ENCODE results near the gene ACSBG1.
"Not testable (repeated sequence)": the region's sequence is repeated elsewhere in the genome, so short reads cannot be mapped to it uniquely, and the experiment has no call there.

ACSBG1 gene

DNA sequence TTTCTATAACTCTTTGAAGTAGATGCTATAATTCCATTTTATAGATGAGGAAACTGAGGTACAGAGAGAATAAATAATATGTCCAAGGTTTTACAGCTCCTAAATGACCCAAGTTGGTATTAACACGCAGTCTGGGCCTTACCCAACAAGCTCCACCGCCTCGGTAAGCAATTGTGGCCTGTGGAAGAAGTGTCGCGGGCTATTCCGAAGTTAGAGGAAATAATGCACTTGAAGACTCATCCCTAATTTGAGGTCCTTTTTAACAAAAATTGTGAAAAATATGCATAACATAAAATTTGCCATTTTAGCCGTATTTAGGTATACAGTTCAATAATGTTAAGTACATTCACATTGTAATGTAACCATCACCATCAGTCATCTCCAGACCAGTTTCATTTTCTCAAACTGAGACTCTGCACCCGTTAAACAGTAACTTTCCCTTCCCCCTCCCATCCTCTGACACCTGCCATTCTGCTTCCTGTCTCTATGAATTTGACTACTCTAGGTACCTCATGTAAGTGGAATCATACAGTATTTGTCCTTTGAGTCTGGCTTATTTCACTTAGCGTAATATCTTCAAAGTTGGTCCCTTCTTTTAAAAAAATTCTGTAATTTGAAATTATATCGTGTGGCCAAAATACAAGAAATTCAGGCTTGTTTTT, 67.0 kb downstream of the ACSBG1 start:
- no peak for DNase-seq (ENCODE audit: low spot score)

DNA sequence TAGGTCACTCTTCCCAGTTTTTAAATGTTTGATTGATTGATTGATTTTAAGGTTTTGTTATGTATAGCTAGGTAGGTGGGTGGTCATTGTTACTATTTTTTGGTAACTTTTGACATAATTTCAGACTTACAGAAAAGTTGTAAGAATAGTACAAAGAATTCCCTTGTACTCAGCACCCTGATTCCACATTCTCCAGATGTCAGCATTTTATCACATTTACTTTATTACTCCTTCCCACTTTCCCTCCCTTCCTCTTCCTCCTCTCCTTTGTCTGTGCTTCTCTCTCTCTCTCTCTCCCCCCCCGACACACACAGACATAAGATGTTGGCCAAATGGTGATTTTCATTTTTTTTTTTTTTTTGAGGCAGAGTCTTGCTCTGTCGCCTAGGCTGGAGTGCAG, 70.4 kb downstream of the ACSBG1 start:
- no peak for DNase-seq (ENCODE audit: low spot score)

DNA sequence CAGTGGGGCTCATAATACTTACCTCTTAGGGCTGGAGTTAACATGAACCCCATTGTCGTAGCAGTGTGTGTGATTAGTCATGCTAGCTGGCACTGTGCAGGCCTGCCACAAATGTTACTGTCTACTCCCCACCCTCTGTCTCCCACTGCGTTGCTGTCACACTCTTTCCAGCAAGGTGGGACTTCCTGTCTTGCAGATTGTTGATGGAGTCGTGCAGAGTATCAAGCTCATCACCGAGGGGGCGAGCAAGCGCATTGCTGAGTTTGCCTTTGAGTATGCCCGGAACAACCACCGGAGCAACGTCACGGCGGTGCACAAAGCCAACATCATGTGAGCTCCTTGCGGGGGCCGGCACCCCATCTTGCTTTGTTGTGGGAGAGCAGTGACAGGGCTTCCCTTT, 72.3 kb downstream of the ACSBG1 start:
- no peak for DNase-seq (ENCODE audit: low spot score)

DNA sequence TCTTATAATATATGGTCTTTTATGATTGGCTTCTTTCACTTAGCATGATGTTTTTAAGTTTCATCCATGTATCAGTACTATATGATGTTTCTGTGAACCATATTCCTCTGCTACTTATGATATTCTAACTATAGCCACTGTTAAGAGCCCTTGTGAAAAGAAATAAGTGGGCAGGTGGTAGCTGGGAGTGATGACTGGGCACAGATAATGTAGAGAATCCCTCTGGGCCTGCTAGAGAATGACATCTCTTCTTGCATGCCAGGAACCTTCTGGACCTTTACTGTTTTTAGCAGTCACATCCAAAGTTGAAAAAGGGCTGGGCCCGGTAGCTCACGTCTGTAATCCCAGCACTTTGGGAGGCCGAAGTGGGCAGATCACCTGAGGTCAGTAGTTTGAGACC, 75.0 kb downstream of the ACSBG1 start:
- no peak for DNase-seq (ENCODE audit: low spot score)

DNA sequence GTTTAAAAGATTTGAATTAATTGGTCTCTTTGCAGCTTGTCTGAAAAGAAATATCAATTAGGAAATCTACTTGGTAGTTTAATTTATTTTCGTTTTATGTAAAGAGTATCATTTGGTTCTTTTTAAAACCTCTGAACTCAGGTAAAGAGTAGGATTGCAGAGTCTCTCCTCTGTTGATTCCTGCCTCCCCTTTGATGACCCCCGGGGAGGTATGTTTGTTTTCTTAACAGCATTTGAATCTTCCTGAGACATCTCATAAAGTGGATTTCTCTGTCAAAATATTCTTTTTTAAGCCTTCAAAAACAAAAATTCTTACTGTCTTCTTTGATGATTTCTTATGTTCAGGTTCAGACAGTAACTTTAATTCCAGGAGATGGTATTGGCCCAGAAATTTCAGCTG, 77.2 kb downstream of the ACSBG1 start:
- DNase-seq (ENCODE audit: low spot score): no peak

DNA sequence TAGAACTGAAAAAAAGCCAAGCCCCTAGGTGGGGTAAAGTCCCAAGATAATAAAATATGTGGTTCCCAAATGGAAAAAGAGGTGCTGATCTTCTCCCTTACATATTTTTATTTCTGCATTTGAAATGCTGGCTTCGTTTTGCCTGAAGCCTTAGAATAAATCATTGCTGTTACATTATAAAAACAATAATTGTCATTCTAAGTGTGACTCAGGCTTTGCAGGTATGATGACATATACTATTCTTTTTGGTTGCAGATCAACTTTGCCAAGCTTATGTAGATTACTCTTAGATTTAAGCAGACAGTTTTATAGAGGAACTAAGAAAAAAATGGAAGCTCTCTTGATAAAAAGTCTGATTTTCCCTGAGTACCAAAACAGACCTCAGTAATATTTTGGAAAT, 77.7 kb downstream of the ACSBG1 start:
- DNase-seq (ENCODE audit: low spot score): no peak

DNA sequence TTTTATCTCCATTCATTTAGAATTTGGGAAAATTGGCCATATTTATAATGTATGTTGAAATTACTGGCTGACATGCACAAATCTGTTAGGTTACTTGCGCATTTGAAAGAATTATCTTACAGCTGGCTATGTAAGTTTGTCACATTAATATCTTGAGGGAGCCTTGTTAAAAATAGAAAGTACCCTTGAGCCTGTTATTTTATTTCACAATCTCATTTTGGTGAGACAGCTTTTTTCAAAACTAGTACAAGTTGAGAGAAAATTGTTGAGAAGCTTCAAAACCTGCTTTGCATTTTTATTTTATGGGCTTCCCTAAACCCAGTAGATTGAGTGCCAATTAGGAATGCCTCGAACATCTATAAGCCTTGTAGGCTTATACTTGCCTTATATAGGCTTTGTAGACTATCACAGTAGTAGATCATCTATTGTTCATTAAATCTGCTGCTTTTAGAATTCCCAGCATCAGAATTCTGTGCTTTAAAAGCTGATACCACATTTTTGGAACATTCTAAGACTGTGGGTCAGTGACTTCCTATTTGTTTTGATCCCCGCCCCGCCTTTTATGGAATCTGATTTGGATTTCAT, 78.9 kb downstream of the ACSBG1 start:
- DNase-seq (ENCODE audit: low spot score): no peak

DNA sequence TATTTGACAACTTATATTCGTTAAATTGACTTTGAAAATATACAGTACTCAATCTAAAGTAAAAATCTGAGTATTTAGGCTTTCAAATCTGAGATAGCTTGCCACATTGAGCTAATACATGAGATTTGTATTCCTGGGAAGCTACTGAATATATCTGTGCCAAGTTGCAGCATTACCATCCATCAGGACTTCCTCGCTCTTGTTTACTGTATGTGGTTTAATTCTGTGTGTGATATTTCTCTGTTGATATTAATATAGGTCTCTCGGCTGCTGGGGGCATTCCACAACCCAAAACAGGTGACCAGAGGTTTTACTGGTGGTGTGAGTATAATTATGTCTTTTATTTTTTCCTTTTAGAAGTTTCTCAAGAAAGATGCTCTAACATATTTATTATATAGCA, 79.4 kb downstream of the ACSBG1 start:
- DNase-seq (ENCODE audit: low spot score): no peak

DNA sequence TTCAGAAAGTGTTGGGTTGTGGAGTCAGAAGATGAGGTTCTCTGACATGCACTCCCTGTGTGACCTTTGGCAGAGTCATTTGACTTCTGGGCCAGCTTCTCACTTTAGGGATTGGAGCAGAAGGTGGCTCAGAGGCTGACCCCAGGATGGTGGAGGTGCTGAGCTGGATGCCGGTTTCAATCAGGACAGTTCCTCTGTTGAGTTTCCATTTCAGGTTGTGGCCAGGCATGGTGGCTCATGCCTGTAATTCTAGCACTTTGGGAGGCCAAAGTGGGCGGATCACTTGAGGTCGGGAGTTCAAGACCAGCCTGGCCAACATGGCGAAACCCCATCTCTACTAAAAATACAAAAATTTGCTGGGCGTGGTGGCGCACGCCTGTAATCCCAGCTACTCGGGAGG, 83.3 kb downstream of the ACSBG1 start:
- DNase-seq (ENCODE audit: low spot score): not testable (repeated sequence)

DNA sequence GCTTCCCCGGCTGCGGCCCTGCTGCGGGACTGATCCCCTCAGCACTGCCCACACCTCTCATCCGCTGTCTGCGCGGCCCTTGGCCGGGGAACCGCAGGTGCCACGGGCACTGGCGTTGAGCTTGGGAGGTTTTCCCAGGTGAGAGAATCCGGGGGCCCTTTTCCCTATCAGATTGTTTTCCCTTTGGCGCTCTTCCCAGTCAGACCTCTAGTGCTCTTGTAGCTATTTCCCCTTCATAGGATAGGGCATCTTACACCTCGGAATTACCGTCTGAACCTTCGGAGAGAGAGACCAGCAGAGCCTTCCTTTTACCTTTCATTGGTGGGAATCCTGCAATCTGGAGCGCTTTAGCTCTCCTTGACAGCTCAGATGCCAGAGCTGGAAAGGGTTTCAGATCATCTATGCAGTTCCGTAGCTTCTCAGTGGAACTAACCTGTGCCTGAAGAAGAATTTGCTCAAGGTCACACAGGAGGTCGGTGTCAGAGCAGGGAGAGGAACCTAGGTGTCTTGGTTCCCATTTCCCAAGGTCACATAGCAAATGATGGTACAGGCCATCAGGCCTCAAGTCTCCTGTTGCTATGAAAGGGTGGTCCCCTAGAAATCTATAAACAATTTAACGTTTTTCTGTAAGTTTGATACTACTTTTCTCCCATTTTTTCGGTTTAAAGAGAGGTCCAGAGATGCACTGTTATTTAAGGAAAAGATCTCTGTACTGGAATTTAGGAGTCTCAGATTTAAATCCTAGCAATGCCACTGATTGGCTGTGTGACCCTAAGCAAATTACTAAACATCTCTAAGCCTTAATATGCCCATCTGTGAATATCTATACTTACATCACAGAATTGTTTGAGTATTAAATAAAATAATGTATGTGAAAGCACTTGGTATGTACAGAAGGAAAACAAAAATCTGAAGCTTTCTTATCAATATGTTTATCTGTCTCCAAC, 84.3 kb downstream of the ACSBG1 start:
- DNase-seq (ENCODE audit: low spot score): no peak

DNA sequence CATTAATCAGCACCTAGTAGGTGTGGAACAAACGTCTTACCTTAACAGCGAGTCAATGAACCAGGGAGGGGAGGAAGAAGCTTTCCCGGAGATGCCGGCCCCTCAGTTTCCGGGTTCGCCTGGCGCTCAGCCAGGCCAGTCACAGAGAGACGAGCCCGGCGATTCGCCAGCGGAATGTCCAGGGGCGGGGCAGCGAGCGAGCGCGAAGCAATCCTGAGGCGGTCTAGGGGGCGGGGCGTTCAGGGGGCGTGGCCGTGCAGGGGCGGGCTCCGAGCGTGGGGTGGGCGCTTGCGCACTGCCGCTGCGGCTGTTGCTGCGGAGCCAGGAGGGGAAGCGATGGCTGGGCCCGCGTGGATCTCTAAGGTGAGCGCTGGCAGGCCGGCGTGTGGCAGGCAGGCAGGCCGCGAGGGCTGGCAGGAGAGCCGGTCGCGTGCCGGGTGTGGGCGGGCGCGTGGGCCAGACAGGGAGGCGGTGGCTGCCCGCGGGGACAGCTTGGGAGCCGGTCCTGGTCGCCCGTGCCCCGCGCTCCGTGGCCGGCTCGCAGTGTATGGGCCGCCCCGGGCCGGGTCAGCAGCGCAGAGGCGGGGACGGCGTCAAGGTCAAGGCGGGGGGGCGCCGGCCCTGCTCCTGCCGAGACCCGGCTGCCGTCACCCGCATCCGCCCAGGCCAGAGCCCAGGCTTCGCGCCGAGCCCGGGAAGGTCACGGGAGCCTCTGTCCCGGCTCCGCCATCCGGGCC, 85.1 kb downstream of the ACSBG1 start, which contains the start of gene IDH3A:
Gene IDH3A (plus strand): TSS at position 295 of the 737 bp plus-strand sequence. CDS start 42 bp downstream, at position 337.
- peak; percentile 100 for DNase-seq (ENCODE audit: low spot score)

DNA sequence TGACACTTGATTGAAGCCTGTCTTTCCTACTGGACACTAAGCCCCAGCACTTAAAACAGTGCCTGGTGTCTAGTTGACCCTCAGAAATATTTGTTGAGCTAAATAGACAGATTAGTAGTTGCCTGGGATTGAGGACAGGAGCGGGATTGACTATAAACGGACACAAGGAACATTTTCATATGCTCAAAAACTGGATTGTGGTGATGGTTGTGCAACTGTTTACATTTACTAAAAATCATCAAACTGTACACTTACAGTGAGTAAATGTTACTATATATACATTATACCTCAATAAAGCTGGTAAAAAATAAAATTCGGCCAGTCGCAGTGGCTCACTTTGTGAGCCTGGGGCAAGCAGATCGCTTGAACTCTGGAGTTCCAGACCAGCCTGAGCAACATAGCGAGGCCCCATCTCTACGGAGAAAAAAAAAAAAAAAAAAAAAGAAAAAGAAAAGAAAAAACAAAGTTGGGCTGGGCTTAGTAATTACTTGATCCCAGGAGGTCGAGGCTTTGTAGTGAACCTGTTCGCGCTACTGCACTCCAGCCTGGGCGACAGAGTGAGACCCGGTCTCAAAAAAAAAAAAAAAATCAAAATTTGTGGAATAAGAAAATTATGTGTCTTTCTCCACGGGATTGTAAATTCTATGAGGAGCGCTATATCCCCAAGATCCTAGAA, 85.8 kb downstream of the ACSBG1 start:
- no peak for DNase-seq (ENCODE audit: low spot score)

DNA sequence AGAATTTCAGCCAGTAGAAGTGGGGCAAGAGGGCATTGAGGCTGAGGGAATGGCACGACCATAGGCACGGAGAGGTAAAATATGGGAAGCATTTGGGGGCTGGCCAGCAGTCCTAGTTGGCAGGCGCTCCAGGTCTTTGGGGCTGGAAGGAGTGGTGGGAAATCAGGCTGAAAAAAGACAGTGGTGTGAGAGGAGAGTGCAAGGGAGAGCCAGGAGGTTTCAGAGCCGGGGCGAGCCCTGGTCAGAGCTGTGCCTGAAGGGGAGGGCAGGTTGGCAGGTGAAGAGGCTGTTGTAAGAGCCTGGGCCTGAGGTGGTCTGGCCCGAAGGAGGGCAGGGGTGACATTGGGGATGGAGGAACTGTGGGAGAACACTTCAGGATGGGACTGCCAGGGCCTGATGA, 86.8 kb downstream of the ACSBG1 start:
- DNase-seq (ENCODE audit: low spot score): no peak

DNA sequence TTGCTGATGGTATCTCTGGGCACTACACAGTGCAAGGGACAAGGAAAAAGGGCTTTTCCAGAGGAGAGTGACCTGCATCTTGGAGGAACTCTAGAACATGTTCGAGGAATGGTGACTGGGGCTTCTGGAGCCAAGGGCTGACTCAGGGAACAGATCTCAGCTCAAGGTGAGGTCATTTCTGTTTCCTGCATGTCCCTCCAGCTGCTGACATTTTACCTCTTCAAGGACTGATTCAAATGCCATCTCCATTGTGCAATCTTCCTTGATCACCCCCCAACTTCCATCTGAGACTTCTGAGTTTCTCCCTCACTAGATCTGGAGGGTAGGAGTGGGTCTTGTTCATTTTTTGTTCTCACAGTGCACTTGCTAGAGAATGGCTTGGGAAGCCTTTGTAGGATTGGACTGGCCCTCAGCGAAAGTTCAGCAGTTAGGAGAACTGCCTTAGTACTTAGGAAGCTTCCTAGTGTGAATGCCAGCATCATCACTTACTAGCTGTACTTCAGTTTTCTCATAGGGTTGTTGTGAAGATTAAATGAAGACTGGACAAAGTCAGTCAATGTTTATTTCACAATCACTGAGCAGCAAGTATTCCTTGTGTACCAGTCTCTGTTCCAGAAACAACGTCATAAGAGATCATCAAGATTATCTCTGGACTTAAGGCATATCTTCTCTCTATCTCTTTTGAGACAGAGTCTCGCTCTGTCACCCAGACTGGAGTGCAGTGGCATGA, 87.8 kb downstream of the ACSBG1 start:
- DNase-seq (ENCODE audit: low spot score): no peak

DNA sequence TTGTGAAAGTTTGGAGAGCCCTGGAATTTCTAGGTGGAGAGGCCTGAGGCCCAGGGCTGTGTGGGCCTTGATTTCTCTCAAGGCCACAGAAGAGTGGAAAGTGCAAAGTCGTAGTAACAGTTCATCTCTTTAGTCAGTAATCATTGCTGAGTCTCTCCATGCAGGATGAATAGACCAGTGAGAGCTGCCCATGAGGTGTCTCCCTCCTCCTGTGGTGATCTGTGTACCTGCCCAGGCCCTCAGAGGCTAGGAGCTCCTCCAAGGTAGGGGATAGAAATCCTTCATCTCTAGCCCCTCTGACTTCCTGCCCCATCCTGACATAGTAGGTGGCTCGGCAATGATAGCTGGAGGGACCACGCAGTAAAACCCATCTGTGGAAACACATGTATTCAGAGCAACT, 92.0 kb downstream of the ACSBG1 start:
- no peak for DNase-seq (ENCODE audit: low spot score)

DNA sequence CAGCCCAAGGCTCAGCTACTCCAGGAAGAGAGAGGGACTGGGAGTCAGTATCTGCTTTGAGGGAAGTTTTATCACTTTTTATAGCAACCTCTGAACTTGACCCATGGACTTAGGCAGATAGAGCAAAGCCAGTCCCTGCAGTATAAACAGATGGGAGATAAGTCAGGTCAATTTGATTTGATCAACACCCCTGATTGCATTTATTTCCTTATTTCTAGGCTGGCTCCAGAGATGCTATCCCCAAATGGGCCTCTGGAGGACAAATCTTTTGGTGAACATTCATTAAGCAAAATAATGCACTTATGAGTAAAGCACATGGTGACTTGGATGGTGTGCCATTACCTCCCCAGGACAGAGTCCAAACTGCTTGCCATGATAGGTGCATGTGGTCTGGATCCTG, 94.1 kb downstream of the ACSBG1 start:
- no peak for DNase-seq (ENCODE audit: low spot score)

DNA sequence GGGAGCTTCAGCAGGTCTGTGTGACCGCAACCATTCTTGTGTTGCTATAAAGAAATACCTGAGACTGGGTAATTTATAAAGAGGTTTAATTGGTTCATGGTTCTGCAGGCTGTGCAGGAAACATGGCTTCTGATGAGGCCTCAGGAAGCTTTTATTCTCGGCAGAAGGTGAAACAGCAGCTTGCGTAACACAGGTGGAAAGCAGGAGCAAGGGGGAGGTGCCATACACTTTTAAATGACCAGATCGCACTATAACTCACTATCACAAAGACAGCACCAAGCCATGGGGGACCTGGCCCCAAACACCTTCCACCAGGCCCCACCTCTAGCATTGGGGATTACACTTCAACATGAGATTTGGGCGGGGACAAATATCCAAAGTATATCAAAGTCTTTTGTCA, 94.8 kb downstream of the ACSBG1 start:
- DNase-seq (ENCODE audit: low spot score): no peak

DNA sequence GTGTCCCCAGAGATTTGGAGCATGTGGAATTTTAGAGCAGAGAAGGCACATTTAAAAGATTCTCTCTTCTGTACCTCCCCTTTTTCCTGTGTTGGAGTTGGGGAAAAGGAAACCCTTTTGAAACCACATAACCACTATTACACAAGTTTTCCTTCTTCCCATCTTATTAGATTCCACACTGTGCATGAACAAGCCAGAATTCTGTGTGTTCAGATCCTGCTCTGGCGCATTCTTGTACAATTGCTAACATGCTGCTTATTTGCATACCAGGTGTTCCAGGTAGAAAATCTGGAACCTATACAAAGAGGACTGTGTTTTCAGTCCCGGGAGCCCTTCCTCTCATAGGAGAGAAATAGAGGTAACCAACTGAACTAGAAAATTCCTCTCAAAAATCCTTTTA, 100.6 kb downstream of the ACSBG1 start:
- DNase-seq (ENCODE audit: low spot score): no peak

DNA sequence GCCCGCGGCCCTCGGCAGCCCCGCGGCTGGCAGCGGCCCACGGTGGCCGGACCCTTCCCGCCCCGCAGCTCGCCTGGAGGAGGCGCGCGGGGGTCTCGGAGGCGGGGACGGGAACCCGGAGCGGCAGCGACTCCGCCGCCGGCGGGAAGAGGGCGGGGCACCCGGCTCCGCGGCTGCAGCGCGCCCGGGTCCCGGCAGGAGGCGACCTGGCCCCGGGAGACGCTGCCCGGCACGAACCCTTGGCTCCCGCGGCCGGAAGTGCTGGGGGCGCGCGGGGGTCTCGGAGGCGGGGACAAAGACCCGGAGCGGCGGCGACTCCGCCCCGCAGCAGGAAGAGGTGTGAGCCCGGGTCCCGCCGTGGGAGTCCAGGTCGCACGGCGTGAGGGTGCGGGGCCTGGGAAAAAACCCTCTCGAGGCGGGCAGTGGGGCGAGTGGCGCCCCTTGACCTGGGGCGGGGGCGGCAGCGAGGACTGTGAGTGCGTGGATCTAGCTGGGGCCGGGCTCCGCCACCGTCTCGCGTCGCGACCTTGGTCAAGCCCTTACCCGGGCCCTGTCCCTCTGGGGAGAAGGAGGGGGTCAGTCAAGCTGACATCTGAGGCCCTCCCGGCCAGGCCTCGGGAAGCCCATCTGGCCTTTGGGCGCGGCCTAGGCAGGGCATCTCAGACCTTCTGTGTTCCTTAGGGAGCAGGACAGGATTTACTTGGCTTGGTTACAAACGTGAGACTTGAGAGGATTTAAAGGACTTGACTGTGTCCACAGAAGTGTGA, 102.9 kb downstream of the ACSBG1 start, which contains the start of gene CIB2:
Gene CIB2 (minus strand): TSS at position 151 of the 767 bp plus-strand sequence. CDS start 230 bp downstream, outside the sequence.
- peak; percentile 97 for DNase-seq (ENCODE audit: low spot score)
